GM19397 (cell line): ENCODE results near the gene CEP20.

Source experiments
- ATAC-seq: cut with Tn5 transposase; IDR thresholded peaks from one replicate; pipeline ENCODE4 v1.9.1; 2021; ENCODE audit warnings: mild to moderate bottlenecking, moderate library complexity; ENCODE audit not compliant: unreplicated experiment

Gene CEP20

GRCh38 chr16:15834502-15834901 is 53.9 kb downstream of the CEP20 start:
- ATAC-seq, result no peak

- ATAC-seq, result no peak
Observed at GRCh38 chr16:15833541-15833940, 54.9 kb downstream of the CEP20 start.

DNA sequence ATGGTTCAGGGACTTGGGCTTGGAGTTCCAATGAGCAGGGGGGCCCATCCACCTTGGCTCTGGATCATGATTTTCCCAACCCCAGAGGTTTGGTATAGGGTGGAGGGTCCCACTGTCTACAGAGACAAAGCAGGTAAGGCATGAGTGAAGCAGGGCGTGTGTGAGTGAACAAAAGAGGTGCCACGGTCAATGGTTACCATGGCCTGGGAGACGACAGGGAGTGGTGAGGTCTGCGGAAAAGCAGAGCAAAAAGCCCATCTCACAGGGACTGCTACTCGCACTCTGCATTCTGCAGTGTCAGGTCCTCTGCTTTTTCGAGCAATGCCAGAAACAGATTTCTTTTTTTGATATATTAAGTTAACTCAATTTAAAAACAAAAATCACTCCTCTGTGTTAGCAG is 56.2 kb downstream of the CEP20 start:
- no peak for ATAC-seq

- no peak for ATAC-seq
Observed at GRCh38 chr16:15830832-15831451, 57.5 kb downstream of the CEP20 start.

GRCh38 chr16:15829460-15829859 is 58.9 kb downstream of the CEP20 start:
- no peak for ATAC-seq

DNA sequence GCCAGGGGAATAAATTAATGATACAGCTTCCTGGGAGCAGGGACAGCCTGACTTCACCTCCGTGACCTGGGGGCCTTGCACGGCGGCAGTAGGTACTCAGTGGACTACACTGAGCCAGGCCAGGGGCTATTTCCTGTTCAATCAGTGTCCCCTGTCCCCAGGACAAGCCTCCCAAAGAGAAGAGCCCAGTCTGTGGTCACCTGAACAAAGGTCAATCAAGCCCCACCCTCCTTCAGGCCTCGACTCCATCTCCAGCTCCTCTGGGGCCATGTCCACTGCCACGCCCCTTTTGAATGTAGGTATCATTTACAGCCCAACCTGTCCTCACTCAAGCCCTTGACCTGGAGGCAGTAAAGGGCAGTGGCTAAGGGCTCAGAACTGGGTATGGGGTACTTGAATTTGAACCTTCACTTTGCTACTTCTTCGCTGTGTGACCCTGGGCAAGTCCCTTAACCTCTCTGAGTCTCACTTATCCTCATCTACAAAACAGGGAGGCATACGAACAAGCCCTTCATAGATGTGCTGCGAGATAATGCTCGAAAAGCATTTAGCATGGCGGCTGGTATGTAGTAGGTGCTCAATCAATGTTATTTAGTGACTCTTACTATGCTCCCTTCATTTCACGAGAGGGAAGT is 60.6 kb downstream of the CEP20 start:
- no peak for ATAC-seq

- no peak for ATAC-seq
Observed at GRCh38 chr16:15827299-15827698, 61.1 kb downstream of the CEP20 start.

GRCh38 chr16:15825750-15826305 is 62.6 kb downstream of the CEP20 start:
- no peak for ATAC-seq

- ATAC-seq, result no peak
Observed at GRCh38 chr16:15822957-15823356, 65.4 kb downstream of the CEP20 start.

GRCh38 chr16:15820837-15821236 is 67.6 kb downstream of the CEP20 start:
- no peak for ATAC-seq

DNA sequence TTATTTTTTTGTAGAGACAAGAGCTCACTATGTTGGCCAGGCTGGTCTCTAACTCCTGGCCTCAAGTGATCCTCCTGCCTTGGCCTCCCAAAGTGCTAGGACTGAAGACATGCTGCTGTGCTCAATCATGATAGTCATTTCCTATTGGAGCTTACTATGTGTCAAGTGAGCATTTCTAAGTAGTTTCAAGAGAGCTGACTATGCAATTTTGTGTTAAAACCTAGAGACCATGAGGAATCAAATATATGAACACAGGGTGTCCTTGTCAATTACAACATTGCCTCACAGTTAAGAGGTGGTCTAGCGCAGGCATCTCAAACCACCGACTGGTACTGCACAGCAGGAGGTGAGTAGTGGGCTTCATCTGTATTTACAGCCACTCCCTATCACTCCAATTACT is 69.4 kb downstream of the CEP20 start:
- ATAC-seq, result no peak

- ATAC-seq, result no peak
Observed at GRCh38 chr16:15817446-15817845, 71.0 kb downstream of the CEP20 start.

DNA sequence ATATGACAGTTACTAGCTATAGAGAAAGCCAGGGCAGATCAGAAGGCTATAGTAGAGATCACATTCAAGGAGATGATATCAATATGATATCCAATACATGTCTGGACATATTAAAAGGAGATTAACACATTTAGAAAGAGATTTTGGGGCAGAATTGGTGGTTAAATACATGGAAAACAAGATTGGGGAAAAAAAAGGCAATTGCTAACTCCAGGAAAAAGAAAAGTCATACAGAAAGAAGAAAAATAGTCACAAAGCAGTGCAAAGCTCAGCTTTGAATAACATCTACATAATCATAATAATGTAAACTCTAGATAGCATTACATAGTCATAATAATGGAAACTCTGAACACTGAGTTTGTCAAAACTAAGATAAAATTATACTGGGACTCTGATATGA is 72.2 kb downstream of the CEP20 start:
- no peak for ATAC-seq
